HG03432 (cell line): ENCODE data around the gene SYT12.
"Not testable (repeated sequence)": the region's sequence is repeated elsewhere in the genome, so short reads cannot be mapped to it uniquely, and the experiment has no call there.

Source experiments
- ATAC-seq: cut with Tn5 transposase; IDR thresholded peaks from one replicate; pipeline ENCODE4 v1.9.1; 2021; ENCODE audit warnings: mild to moderate bottlenecking, moderate library complexity; ENCODE audit not compliant: unreplicated experiment

SYT12 gene

DNA sequence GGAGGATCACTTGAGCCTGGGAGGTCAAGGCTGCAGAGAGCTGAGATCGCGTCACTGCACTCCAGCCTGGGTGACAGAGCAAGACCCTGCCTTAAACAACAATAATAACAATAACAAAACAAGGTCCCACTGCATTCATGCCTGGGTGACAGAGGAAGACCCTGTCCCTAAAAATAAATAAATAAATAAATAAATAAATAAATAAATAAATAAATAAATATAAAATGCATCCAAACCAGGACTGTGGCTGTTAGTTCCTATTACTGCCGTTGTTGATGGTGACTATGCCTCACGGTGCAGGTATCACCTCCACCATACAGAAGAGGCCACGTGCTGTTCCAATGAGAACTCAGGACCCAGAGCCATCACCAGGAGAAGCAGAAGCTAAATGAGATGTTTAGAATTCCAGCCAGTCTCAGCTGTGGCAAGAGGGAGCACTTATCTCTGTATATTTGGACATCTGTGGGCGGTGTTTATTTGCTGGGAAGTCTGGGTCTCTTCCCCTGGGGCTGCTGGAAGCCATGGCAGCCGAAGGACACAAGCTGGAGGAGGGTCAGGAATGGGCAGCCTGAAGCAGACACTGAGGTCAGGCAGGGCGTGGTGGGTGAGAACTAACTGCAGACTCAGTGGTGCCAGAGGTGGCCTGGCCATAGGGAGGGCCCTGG lies 26.2 kb upstream of the SYT12 start:
- ATAC-seq: no peak

DNA sequence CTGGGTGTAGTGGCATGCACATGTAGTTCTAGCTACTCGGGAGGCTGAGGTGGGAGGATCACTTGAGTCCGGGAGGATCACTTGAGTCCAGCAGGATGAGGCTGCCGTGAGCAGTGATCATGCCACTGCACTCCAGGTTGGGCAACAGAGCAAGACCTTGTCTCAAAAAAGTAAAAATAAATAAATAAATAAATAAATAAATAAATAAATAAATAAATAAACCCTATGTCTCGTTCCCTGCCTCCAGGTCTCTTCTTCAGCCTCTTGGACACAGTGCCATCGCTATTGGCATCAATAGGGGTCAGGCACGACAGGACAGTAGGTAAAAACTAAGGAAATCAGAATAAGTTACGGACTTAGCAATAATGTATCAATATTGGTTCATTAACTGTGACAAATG lies 23.4 kb upstream of the SYT12 start:
- ATAC-seq: no peak

DNA sequence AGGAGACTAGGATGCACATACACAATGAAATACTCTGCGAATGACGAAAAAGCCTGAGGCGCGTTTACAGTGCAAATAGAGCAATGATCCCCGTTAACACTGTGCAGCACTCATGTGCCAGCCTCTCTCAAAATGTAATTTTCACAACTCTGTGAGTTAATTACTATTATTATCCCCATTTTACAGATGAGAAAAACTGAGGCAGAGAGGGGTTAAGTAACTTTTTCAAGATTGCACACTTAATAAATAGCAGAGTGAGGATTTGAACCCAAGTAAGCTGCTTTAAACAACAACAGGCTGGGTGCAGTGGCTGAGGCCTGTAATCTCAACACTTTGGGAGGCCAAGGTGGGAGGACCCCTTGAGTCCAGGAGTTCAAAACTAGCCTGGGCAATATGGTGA lies 21.6 kb upstream of the SYT12 start:
- no peak for ATAC-seq

- no peak for ATAC-seq
Measured at GRCh38 chr11:67002297-67002913, 20.5 kb upstream of the SYT12 start.

- ATAC-seq: no peak
Measured at GRCh38 chr11:67002921-67003411, 20.0 kb upstream of the SYT12 start.

GRCh38 chr11:67005200-67005599 lies 17.7 kb upstream of the SYT12 start:
- ATAC-seq: not testable (repeated sequence)

- no peak for ATAC-seq
Measured at GRCh38 chr11:67006029-67006884, 16.7 kb upstream of the SYT12 start.

DNA sequence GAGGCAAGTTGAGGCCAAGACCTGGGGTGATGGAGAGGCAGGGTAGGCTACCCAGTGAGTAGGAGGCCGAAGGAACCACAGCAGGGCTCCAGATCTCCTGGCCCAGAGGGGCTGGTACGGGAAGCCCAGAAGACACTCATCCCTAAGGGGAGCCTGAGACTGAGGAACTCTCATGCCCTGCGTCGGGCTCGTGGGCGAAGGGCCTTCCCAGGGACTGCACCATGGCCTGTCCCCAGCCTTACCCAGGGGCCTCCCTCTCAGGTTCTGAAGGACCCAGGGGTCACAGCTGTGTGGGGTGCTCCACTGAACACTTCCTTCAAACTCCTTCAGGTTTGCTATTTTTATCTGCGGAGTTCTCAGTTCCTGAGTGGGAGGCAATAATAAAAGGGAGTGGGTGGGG lies 15.8 kb upstream of the SYT12 start:
- no peak for ATAC-seq

DNA sequence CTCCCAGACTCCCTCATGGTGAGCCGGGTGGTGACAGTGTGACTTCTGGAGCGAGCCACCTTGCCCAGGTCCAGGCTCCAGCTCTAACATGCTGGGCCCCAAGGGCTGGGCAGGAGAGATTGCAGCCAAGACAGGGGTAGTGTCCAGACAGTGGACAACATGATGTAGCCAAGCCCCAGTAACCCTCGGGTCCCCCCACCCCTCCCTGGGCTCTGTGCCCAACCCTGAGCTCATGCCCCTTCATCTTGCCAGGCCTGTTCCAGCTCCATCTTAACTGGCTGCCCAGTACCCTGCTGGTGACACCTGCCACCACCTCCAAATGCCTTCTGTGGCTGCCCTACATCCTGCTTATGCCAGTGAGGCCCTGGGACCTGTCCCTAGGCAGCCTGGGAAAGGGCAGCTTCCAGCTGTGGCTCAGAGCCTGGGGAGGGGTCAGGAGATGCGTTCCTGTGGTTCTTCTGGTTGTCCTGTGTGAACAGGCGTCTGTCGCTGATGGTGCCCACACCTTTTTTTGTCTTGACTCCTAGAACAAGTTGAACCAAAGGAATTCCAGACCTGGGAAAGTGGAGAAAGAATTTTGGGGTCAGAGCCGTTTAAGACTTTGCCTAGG lies 12.5 kb upstream of the SYT12 start:
- ATAC-seq: no peak

DNA sequence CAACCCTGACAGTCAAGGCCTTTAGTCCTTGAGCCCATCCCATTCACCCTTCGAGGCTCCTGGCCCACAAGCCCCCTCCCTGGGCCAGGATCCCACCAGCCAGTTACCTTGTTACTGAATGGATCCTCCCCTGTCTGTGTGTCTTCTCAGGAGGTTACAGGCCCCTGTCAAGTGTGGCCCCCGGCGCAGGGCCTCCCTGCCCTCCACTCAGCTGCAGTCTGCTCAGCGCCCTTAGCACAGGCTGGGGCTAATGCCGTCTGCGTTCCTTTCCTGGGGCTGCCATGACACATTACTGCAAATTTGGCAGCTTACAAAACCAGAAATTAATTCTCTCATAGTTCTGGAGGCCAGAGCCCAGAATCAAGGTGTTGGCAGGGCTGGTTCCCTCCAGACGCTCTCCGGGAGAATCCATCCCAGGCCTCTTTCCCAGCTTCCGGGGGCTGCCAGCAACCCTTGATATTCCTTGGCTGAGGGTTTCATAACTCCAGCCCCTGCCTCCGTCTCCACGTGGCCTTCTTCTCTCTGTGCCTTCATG lies 9.4 kb upstream of the SYT12 start:
- ATAC-seq: no peak

DNA sequence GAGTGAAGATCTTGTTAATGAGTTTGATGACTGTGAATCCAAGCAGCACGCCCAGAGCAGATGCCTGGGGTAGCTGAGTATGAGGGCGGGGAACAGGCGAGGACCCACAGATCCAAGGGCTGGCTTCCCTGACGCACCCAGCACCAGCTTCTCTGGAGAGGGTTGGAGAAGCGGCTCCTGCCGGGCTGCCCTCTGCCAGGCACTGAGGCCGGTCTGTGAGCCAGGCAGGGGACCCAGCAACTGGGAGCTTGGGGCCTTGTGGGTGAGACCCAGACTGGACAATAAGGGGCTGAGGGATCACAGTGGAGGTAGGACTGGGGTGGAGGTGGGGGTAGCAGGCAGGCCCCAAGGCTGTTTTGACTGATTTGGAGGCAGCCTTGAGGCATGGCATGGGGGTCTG lies 8.6 kb upstream of the SYT12 start:
- no peak for ATAC-seq

DNA sequence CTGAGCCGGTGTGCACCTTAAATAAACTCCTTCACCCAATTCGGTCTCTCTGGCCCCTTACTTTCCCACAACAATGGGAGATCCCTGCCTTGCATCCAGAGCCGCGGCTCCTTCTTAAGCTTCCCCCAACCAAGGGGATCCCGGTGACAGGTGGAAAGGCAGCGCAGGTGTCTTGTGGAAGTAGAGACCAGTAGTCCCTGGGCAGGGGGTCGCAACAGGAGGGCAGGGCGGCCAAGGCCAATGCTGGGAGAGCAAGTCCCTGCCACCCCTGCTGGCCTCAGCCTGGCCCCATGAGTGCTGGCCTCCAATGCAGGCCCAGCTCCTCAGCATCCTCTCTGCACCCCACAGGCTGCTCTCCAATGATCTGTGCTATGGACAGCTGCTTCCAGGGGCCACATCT lies 7.9 kb upstream of the SYT12 start:
- ATAC-seq: no peak

DNA sequence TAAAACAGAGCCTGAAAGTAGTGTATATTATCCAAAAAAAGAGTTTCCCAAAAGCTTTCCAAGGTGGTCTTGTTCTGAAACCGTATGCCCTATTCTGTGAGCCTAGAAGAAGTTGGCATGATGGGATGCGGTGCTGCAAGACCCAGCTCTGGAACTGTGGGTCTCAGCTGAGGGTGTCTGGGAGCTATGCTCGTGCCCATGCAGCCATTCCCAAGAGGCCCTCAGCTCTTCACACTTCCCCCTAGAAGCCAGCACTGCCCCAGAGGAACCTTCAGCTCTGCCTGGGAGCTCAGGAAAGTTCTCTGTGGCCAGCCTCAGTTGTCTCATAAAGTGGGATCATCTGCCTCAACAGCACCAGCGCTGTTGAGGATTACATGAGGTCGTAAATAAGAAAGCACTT lies 6.4 kb upstream of the SYT12 start:
- no peak for ATAC-seq

GRCh38 chr11:67020949-67021348 lies 2.0 kb upstream of the SYT12 start:
- no peak for ATAC-seq

DNA sequence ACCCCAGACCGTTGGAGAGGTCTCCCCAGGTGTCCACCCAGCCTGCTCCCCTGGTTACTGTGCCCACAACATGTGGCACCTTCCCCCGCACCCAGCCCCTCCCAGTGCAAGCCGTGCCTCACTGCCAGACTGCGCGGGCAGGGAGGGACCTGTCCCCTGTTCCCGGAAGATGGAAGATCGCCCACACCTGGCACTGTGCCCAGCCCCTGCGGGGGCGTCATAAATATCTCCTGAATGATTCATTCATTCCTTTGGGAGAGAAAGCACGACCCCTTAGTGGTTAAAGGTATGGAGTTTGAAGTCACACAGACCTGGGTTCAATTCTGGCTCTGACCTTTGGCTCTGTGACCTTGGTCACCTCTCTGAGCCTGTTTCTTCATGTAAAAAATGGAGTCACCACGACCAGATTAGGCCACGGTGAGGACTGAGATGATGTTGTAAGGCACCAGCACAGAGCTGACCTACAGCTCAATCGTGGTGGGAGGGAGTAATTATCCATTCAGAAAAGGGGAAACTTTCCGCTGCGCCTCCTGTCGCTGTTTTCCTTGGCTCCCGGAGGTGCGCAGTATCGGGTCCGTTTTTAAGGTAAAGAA lies 497 bp upstream of the SYT12 start:
- ATAC-seq: no peak

- ATAC-seq: no peak
Measured at GRCh38 chr11:67023957-67024353, 1.0 kb downstream of the SYT12 start.

DNA sequence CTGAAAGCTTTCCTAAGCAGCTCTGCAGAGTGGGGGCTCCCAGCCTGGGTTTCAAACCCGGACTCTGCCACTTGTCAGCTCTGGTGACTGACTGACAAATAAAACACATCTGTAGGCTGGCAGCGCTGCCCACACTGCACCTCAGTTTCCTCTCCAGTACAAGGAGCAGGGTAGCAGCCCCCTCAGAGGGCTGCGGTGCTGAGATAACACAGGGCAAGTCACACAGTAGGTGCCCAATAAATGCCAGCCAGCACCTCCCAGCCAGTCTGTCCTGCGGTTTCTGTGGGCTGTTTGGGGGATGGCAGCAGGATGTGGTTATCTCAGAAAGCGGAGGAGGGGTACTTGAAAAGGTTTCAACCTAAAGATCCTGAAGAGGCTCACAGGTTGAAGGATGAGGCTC lies 1.5 kb downstream of the SYT12 start:
- no peak for ATAC-seq

- no peak for ATAC-seq
Measured at GRCh38 chr11:67024966-67025365, 2.0 kb downstream of the SYT12 start.

GRCh38 chr11:67025750-67026149 lies 2.8 kb downstream of the SYT12 start:
- ATAC-seq: no peak

- no peak for ATAC-seq
Measured at GRCh38 chr11:67026941-67027340, 4.0 kb downstream of the SYT12 start.

DNA sequence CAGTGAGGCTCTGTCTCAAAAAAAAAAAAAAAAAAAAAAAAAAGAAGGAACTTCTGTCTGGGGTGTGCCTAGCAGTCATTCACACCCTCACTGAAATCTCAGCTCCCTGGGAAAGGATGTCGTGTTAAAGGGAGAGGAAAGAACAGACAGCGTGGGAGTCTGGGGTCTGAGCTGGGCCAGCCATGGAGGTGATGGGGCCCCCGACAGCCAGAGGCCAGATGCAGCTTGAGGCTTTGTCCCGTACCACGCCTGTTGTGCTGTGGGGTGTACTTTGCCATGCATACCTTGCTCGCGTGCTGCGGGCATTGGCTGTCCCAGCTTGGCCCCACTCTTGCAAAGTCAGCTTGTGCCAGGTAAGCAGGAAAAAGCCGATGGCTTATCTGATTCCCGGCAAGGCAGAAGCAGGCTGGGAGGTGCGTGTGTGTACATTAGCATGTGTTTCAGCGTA lies 4.6 kb downstream of the SYT12 start:
- ATAC-seq: no peak
